ENCODE results near the gene MSX2. TPM values are rescaled to one million over a fixed set of nuclear protein-coding genes. Genes with fewer than 3 reads are reported as not detected.
A peak's percentile ranks its signal among the peaks of the same experiment; 100 is the strongest.

Gene MSX2
- total and polyA plus RNA-seq, 2 of the 4 experiments (the other 2 are of a cell fraction), result 2.2 to 3.7 TPM

GRCh38 chr5:174706997-174707572 lies 17.3 kb upstream of the MSX2 start:
- H2BK120ac ChIP-seq (ENCODE audit: low read depth, low read length), result no peak overlapping the region
- H3K23ac ChIP-seq (ENCODE audit: low read depth, low read length), result no peak overlapping the region
- H3K4ac ChIP-seq (ENCODE audit: low read depth, low read length), result no peak overlapping the region; the same call in 1 of the 2 replicates
- no peak overlapping the region for H3K4me3 ChIP-seq (ENCODE audit: insufficient read depth, low read depth, low read length)
- DNase-seq (peak; percentile 52), ATAC-seq (ENCODE audit: low read depth) (peak; percentile 90)
- peaks cover 41% of the 10 kb centered on the region for H3K27me3 ChIP-seq (ENCODE audit: control insufficient read depth, insufficient read depth, low read length)
- no peaks in the 10 kb centered on the region for H3K79me1 ChIP-seq (ENCODE audit: low read depth in 1 of 2, low read length in 2 of 2)
- no peak overlapping the region for H2AK9ac ChIP-seq (replicated peaks; ENCODE audit: low read depth, low read length, poor library complexity)
- H3K4me2 ChIP-seq (ENCODE audit: low read depth, low read length), result peak overlapping the region; percentile 67
- no TSS peak for BruUV-seq (replicated peaks)
- peaks cover 4% of the 10 kb centered on the region; the same call in 1 of the 2 replicates for H3K4me1 ChIP-seq (ENCODE audit: control insufficient read depth, insufficient read depth, low read length)
- H3K36me3 ChIP-seq (ENCODE audit: control insufficient read depth, insufficient read depth, low read length), result no peaks in the 10 kb centered on the region
- intact Hi-C loops (cut with micrococcal nuclease), result no loop called here
- POLR2A ChIA-PET (ENCODE audit: unreplicated experiment), result no interaction called here
- no peak overlapping the region for H2BK20ac ChIP-seq (ENCODE audit: low read depth, low read length)
- no peak for TF ChIP-seq NFE2L2 (IDR thresholded peaks at IDR 0.05; ENCODE audit: low read depth, low read length)
- TF ChIP-seq ELK1 (IDR thresholded peaks at IDR 0.05; ENCODE audit: borderline replicate concordance, low read depth, low read length), result no peak
- no peak for TF ChIP-seq SMC3 (IDR thresholded peaks at IDR 0.05; ENCODE audit: low read depth, low read length)
- TF ChIP-seq MAZ (IDR thresholded peaks at IDR 0.05; ENCODE audit: borderline replicate concordance, low read depth, low read length), result no peak
- TF ChIP-seq, protein P1, sequence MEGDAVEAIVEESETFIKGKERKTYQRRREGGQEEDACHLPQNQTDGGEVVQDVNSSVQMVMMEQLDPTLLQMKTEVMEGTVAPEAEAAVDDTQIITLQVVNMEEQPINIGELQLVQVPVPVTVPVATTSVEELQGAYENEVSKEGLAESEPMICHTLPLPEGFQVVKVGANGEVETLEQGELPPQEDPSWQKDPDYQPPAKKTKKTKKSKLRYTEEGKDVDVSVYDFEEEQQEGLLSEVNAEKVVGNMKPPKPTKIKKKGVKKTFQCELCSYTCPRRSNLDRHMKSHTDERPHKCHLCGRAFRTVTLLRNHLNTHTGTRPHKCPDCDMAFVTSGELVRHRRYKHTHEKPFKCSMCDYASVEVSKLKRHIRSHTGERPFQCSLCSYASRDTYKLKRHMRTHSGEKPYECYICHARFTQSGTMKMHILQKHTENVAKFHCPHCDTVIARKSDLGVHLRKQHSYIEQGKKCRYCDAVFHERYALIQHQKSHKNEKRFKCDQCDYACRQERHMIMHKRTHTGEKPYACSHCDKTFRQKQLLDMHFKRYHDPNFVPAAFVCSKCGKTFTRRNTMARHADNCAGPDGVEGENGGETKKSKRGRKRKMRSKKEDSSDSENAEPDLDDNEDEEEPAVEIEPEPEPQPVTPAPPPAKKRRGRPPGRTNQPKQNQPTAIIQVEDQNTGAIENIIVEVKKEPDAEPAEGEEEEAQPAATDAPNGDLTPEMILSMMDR (conservative IDR thresholded peaks at IDR 0.05; ENCODE audit: low read depth, low read length), result no peak
- TF ChIP-seq RCOR1 (IDR thresholded peaks at IDR 0.05; ENCODE audit: insufficient replicate concordance, low read length), result no peak
- no peak for TF ChIP-seq POLR2A (IDR thresholded peaks at IDR 0.05; ENCODE audit: low read depth, low read length)
- no peak for TF ChIP-seq CHD1 (IDR thresholded peaks at IDR 0.05; ENCODE audit: low read depth, low read length)
- no peak for TF ChIP-seq RAD21 (IDR thresholded peaks at IDR 0.05; ENCODE audit: low read length)
- no peak for TF ChIP-seq FOS (IDR thresholded peaks at IDR 0.05; ENCODE audit: low read depth, low read length)
- H4K20me1 ChIP-seq (ENCODE audit: insufficient read depth, low read length), result no peaks in the 10 kb centered on the region
- no peaks in the 10 kb centered on the region for H3K9me3 ChIP-seq (ENCODE audit: control insufficient read depth, insufficient read depth, low read length)
- CTCF ChIA-PET, result no interaction called here
- dilution Hi-C loops (cut with HindIII; ENCODE audit: low sequenced_read_pairs, unreplicated experiment), result no loop called here
- no peak overlapping the region for H4K91ac ChIP-seq (ENCODE audit: insufficient read depth, low read depth, low read length)
- no peak overlapping the region for H4K8ac ChIP-seq (ENCODE audit: low read depth in 2 of 2, low read length in 2 of 2)
- no peak overlapping the region for H3K56ac ChIP-seq (ENCODE audit: extremely low read depth, insufficient read depth, low read length)
- H2AK5ac ChIP-seq (ENCODE audit: low read depth, low read length), result no peak overlapping the region
- H3K18ac ChIP-seq (ENCODE audit: low read depth, low read length), result no peak overlapping the region
- H3K27ac ChIP-seq (ENCODE audit: insufficient read depth, low read length), result no peak overlapping the region
- no peak overlapping the region for H2BK15ac ChIP-seq (ENCODE audit: low read depth, low read length)
- no peak overlapping the region for H2BK5ac ChIP-seq (ENCODE audit: low read depth, low read length, poor library complexity, severe bottlenecking)
- no peak overlapping the region for H3K14ac ChIP-seq (replicated peaks; ENCODE audit: low read depth, low read length)
- H2AFZ ChIP-seq (replicated peaks; ENCODE audit: low read length, poor library complexity), result no peak overlapping the region
- no CpG with 5 or more reads among the region's 9 CpGs for WGBS, 2 experiments (ENCODE audit: extremely low coverage in 2 of 2, insufficient read length in 1 of 2)
- H3K9me1 ChIP-seq (ENCODE audit: insufficient read depth, low read length), result no peaks in the 10 kb centered on the region; the same call in 1 of the 2 replicates
- no peak overlapping the region for H3K9ac ChIP-seq (ENCODE audit: low read depth, low read length)
- in situ Hi-C loops (cut with MboI; ENCODE audit: low sequenced_read_pairs), result no loop called here
- no peak overlapping the region for H4K5ac ChIP-seq (ENCODE audit: low read depth, low read length)
